GM18499 (cell line): Measurements from ENCODE around the gene RFNG.

Experiments used
- ATAC-seq: cut with Tn5 transposase; IDR thresholded peaks from one replicate; pipeline ENCODE4 v1.9.1; 2021; ENCODE audit warnings: moderate number of reproducible peaks; ENCODE audit not compliant: insufficient read depth, unreplicated experiment

Gene RFNG

DNA sequence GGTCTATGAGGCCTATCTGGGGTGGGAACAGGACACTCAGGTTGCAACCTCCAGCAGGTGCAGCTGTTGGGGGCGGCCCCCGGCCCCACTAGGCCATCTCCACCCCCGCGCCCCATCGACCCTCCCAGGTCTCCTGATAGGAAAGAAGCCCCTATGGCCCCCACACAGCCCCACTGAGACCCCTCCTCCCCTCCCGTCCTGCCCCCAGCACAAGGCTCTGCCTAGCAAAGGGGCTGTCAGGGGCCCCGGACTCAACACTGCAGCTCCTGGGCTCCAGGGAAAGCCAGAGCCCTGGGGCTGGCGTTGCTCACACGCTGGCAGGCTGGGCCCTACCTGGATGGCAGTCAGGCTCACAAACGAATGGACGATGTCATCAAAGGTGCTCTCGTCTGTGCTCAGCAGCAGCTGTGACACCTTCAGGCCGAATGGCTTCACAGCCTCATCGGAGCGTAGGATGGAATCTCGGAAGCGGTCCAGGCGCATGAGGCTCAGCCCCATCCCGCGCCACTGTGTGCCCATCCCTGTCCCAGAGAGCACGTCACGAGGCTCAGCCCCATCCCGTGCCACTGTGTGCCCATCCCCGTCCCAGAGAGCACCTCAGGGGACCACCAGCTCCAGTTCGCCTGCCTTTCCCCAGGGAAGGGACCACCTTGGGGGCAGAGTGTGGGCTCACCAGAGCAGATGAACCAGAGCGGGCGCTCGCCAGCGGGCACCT lies 39.1 kb upstream of the RFNG start:
- no peak for ATAC-seq

GRCh38 chr17:82089723-82090548 lies 38.3 kb upstream of the RFNG start:
- ATAC-seq, result no peak

- no peak for ATAC-seq
Observed at GRCh38 chr17:82088838-82089722, 37.5 kb upstream of the RFNG start.

DNA sequence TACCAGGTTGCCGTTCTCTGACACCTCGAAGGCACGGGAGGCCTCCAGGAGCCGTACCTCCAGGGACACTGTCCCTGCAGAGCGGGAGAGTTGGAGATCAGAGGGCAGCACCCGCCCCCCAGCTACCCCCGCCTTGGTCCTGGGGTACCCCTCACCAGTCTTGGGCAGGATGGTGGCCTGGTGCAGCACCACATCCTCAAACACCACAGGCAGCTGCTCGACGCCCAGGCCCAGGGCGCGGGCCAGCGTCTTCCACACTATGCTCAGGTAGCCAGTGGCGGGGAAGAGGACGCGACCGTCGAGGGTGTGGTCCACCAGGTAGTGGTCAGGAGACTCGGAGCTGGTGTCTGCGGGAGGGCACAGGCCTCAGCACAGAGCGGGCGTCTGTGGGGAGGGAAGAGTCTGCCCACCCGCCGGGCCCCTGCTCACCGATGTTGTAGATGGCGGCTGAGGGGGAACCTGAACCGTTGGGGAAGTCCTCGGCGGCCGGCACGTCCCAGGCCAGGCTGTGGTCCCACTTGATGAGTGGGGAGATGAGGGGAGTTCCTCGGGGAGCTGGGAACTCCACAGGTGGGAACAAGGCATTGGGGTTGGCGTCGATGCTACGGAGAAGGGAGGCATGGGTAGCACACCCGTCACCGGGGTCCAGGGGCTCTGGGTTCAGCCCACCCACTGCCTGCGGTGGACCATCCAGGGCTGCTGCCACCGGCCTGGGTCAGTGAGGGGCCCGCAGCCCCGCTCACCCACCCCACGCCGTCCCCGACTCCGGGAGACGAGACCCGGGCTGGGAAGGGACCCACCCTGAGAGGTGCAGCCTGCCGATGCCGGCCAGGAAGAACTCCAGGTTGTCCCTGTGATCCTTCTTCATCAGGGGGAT lies 36.6 kb upstream of the RFNG start:
- no peak for ATAC-seq

GRCh38 chr17:82086941-82087906 lies 35.6 kb upstream of the RFNG start:
- ATAC-seq, result no peak

- ATAC-seq, result no peak
Observed at GRCh38 chr17:82085931-82086764, 34.5 kb upstream of the RFNG start.

GRCh38 chr17:82085031-82085861 lies 33.6 kb upstream of the RFNG start:
- no peak for ATAC-seq

DNA sequence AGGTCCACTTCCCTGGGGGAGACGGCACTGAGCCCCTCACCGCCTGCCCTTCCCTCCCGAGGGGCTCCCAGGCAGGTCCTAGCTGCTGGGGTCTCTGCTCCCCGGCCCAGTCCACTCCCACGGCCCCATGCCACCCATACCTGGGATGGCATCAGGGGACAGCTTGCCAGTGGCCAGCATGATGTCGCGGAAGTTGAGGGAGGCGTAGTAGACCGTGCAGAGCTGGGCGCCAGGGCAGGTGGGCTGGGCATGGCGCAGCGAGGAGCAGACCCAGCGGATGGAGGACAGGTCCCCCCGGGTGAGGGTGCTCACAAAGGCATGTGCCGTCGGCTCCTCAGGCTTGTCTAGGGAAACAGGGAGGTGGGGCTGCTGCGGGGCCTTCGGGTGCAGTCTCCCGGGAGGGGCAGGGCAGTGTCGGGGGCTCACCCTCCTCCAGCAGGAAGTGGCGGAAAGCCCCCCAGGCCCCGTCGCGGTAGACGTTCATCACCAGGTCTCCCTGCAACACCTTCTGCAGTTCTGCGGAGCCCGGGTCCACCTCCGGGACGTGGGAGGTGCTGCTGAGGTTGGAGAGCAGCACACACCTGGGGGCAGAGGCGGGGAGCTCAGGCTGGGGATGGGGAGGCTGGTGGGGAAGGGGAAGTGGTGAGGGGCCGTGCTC lies 32.9 kb upstream of the RFNG start:
- no peak for ATAC-seq

GRCh38 chr17:82083533-82084359 lies 32.1 kb upstream of the RFNG start:
- no peak for ATAC-seq

- no peak for ATAC-seq
Observed at GRCh38 chr17:82083009-82083408, 31.4 kb upstream of the RFNG start.

DNA sequence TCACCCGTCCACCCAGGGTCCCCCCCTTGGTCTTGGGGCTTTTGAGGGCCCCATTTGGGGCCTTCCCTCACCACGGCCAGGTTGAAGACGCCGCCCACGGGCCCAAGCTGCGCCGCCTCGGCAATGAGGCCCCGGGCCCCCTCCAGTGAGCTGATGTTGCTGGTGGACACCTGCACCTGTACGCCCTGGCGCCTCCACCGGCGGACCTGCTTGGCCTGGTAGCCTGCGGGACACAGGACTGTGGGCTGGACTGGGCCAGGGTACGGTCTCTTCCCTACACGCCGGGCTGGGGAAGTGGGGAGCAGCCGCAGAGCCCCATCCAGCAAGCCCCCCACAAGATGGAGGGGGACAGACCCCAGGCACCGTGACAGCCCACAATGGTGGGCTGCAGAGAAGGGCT lies 30.8 kb upstream of the RFNG start:
- no peak for ATAC-seq

- no peak for ATAC-seq
Observed at GRCh38 chr17:82081966-82082365, 30.4 kb upstream of the RFNG start.

GRCh38 chr17:82081546-82081945 lies 29.9 kb upstream of the RFNG start:
- no peak for ATAC-seq

GRCh38 chr17:82080789-82081464 lies 29.3 kb upstream of the RFNG start:
- no peak for ATAC-seq
